Measurements from ENCODE around the gene BICDL2.
A peak's percentile ranks its signal among the peaks of the same experiment; 100 is the strongest.
"Not testable (repeated sequence)": the region's sequence is repeated elsewhere in the genome, so short reads cannot be mapped to it uniquely, and the experiment has no call there.

The BICDL2 gene

DNA sequence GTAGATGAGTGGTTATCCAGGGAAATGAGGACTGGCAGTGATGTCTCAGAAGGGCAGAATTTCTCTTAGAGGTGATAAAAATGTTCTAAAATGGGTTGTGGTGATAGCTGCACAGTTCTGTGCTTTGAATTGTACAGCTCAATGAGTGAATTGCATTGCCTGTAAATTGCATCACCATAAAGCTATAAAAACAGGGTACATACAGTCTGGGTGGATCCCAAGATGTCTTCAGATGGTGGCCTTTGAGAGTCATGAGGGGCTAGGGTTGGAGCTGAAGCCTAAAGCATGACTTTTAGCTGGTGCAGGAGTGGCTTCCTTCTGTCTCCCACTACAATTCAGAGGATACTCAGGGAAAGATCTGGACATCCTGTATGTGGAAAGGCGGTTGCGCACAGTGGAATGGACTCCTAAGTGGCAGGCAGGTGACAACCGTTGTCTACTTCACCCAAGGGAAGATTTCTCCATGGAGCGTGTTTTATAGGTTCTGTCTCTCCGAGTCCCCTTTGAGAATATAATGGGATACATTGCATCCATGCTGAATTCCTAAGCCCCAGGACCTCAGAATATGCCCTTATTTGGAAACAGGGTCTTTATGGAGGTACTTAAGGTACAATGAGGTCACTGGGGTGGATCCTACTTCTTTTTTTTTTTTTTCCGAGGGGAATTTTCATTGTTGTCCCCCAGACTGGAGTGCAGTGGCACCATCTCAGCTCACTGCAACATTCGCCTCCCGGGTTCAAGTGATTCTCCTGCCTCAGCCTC is 27.1 kb upstream of the BICDL2 start:
- no peak for DNase-seq

DNA sequence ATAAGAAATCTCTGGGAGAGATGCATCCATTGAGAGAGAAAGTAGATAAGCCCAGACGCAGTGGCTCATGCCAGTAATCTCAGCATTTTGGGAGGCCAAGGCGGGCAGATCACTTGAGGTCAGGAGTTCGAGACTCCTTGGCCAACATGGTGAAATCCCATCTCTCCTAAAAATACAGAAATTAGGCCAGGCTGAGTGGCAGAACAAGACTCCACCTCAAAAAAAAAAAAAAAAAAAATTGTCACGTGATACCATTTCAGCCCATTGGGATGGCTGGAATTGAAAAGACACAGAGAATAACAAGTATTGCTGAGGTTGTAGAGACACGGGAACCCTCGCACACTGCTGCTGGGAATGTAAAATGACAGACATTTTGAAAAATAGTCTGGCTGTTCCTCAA is 25.8 kb upstream of the BICDL2 start:
- DNase-seq, result no peak

DNA sequence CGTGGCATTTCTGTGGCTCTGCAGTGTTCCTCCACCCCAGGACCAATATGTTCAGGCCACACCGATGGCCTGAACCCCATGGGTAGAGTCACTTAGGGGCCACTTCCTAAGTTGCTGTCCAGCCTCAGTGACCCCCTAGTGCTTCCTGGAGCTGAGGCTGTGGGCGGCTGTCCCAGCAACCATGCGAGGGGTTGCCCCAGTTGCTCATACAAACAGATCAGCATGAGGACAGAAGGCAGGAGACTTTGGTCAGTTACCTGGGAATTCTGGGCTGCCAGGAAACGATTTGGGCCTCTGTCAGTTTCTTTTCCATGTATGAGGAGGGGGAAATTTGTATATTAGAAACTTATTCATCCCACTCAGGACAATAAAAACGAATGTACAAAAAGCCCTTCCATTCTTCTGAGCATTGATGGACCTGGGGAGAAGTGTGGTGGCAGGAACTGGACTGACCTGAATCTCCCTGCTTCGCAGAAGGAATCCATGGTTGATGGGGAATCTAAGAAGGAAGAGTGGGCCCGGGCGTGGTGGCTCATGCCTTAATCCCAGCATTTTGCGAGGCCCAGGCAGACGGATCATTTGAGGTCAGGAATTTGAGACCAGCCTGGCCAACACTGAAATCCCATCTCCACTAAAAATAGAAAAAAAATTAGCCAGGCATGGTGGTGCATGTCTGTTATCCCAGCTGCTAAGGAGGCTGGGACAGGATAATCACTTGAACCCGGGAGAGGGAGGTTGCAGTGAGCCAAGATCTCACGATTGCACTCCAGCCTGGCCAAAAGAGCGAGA is 23.8 kb upstream of the BICDL2 start:
- DNase-seq, result no peak

DNA sequence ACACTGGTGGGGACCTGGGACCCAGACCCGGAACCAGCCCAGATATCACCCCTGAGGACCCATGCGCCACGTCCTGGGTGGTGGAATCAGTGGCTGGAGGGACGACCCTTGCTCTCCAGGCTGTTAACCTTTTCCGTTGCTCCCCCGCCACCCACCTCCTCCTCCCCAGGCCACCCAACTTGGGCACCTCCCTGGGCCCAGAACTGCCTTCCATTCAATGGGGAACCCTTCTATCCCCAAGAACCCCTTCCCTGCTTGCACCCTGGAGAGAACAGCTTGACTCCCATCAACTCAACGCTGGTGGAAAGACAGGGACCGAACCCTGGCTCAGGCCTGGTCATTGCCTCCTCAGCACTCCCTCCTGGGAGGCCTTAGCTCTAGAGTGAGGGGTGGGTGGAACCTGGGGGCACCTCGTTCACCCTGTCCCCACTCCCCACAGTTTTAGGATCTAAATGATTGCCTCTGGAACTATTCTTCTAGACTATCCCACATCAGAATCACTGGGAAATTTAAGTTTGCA is 23.0 kb upstream of the BICDL2 start:
- no peak for DNase-seq

DNA sequence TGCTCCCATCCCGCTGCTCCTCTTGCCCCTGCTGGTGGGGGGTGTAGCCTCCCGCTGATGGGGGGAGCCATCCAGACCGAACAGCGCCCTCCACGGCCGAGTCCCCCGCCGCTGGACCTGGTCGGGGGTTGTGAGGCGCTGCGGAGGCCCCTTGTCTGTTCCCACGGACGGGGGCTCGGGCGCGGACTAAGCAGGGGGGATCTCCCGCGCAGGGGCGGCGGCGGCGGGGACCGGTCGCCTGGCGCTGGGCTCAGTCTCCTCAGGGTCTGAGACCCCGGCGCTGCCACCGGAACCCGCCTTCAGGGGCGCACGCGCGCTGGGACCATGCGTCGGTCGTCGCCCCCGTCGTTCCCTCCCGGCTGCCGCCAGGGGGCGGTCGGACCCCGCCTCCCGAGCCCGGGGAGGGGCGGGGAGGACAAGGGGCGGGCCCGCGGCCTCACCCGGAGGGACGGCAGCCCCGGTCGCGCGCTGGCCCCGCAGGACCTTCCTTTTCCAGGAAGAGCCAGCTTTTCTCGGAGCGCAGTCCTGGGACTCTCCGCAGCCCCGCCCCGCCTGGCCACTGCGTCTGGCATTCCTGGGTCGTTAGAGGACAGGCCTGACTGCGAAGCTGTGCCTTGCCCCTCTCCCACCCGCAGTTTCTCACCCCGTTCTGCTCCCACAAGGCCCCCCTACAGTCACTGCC is 22.4 kb upstream of the BICDL2 start:
- DNase-seq, result peak; percentile 92

DNA sequence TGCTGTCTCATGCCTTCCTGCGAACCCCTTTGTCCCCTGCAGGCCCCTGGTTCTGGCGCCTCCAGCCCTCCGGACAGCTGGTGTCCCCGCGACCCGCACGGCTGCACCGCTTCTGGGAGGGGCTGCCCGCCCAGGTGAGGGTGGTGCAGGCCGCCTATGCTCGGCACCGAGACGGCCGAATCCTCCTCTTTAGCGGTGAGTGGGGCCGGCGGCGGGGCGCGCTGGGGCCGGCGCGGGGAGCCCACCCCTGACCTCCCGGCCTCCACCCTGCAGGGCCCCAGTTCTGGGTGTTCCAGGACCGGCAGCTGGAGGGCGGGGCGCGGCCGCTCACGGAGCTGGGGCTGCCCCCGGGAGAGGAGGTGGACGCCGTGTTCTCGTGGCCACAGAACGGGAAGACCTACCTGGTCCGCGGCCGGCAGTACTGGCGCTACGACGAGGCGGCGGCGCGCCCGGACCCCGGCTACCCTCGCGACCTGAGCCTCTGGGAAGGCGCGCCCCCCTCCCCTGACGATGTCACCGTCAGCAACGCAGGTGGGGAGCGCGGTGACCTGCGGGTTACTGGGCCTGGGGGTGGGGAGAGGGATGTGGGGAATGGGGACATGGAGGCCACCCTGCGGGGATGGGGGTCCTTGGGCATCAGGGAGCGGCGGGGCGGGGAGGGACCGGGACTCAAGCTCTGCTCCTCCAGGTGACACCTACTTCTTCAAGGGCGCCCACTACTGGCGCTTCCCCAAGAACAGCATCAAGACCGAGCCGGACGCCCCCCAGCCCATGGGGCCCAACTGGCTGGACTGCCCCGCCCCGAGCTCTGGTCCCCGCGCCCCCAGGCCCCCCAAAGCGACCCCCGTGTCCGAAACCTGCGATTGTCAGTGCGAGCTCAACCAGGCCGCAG is 21.6 kb upstream of the BICDL2 start:
- peak; percentile 60 for DNase-seq

DNA sequence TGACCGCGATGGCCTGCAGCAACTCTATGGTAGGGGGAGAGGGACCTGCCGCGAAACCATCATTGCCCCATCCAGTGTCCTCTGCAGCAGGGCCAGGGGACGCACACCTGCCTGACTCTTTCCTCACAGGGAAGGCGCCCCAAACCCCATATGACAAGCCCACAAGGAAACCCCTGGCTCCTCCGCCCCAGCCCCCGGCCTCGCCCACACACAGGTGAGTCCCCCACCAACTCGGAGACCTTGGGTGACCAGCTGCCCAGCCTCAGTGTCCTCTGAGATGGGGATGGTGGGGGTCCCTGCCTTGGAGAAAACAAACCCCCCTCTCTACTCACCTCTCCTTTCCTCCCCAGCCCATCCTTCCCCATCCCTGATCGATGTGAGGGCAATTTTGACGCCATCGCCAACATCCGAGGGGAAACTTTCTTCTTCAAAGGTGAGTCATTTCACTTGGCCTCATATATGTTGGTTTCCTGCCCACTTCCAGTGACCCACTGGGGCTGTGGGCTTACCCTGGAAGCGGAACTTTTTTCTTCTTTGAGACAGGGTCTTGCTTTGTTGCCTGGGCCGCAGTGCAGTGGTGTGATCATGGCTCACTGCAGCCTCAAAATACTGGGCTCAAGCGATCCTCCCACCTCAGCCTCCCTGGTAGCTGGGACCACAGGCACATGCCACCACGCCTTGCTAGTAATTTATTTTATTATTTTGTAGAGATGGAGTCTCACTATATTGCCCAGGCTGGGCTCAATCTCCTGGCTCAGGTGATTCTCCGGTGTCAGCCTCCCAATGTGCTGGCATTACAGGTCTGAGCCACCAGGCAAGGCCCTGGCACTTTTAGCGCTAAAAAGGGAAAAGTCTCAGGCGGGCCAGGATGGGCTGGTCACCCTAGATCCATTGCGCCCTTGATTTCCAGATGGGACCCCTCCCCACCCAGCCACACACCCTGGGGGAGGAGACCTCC is 20.7 kb upstream of the BICDL2 start:
- no peak for DNase-seq

DNA sequence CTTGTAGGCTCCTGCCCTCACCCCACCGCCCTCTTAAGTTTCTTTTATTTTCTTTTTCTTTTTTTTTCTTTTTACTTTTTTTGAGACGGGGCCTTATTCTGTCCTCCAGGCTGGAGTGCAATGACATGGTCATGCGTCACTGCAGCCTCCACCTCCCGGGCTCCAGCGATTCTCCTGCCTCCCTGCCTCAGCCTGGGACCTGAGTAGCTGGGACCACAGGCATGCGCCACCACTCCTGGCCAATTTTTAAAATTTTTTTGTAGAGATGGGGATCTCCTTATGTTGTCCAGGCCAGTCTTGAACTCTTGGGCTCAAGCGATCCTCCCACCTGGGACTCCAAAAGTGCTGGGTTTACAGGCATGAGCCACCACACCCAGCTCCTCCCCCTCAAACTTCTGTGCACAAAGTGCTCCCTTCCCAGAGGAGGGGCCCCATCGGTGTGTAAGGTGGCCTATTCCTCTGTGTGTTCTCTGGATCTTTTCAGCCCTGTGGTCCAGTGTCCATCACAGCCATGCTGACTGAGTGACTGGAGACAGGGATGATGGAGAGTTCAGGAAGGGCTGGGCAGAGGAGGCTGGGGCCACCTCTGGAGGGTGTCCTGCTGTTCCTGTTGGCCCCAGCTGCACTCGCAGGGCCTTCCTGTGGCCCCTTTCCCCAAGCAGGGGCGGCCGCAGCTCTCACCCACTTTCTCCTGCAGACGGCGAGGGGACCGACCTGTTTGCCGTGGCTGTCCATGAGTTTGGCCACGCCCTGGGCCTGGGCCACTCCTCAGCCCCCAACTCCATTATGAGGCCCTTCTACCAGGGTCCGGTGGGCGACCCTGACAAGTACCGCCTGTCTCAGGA is 19.8 kb upstream of the BICDL2 start:
- DNase-seq, result no peak

DNA sequence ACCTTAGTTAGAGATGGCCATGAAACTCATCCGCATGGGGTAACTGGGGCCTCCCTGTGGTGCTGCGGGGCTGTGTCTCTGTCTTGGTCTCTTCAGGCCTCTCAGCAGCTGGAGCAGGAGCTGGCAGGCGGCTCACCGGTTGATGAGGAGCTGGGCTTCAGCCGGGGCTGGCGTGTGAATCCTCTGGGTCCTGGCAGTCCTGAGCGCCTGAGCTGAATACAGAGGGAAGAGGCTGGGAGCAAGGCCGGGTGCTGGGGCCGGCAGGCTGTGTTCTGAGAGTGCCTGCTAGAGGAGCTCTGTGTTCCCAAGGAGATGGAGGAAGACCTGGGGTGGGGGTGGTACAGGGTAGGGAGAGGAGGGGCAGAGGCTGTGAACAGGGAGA is 19.0 kb upstream of the BICDL2 start:
- DNase-seq, result not testable (repeated sequence)

DNA sequence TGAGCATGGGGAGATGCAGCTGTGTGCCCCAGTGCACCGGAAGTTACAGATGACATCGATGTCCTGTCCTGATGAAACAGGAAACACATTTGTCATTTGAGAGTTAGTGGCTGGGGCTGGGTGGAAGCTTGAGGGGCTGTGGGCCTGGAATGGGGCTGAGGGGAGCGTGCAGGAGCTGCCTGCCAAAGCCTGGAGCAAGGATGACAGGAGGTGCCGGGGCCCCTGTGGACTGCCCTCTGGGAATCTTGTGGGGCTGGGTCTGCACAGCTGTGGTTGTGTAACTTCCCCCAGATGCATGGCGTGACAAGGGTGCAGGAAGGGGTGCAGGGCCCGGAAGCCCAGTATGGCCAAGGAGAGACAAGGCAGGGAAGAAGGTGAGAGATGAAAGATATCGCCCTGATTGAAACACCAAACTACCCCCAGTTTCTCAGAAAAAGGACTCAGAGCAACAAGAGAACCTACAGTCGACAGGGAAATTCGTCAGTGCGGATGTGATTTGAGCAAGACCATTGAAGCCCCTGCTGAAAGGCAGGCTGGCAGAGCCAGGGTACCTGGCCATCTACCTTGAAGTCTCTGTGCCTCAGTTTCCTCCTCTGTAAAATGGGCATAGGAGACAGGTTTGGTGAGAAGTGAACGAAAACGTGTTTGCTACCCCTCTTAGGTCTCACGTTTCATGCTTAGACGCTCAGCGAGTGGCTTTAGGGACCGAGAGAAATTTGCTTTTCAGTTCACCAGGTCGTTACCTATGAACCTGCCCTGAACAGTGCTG is 18.4 kb upstream of the BICDL2 start:
- DNase-seq, result no peak

DNA sequence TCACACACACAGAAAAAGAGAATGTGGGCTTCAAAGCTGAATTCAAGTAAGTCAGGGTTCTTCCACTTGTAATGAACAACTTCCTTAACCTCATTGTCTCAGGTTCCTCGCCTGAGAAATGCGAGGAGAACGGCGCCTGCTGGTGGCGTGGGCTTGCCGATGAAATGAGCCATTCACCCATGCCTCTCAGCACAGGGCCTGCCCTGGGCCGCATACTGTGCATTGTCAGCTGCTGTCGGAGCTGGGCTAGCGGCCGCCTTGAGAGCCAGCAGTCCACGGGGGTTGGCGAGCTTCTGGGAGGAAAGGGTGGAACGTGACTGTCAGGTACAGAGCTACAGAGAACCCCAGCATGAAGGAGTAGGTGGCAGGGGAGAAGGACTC is 16.6 kb upstream of the BICDL2 start:
- DNase-seq, result not testable (repeated sequence)

DNA sequence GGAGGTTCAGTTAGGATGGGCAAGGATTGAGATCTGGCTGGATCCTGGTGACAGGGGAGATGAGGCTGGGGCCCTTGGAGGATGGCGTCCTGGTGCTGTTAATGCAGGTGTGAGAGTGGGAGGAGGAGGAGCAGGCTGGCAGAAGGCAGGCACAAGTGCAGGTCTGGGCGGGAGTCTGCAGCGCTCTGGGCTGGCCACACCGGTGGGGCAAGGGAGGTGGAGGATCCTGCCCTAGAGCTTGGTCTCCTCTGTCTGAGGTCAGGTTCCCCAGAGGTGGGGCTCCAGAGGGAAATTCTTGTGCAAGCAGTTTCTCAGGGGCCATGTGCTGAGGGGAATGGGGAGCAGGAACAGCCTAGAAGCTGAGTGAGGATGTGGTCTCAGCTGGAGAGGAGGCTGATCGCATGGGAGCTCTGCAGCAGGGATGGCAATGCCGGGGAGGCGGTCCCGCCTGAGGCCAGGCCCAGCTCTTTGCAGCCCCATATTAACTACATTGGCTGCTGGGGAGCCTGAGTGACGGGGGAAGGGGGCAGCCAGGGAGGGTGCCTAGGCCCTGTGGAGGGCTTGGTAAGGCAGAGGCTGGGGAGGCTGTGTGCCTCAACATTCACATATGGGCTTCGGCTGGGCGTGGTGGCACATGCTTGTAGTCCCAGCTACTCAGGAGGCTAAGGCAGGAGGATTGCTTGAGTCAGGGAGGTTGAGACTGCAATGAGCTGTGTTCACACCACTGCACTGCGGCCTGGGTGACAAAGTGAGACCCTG is 16.0 kb upstream of the BICDL2 start:
- peak; percentile 24 for DNase-seq

DNA sequence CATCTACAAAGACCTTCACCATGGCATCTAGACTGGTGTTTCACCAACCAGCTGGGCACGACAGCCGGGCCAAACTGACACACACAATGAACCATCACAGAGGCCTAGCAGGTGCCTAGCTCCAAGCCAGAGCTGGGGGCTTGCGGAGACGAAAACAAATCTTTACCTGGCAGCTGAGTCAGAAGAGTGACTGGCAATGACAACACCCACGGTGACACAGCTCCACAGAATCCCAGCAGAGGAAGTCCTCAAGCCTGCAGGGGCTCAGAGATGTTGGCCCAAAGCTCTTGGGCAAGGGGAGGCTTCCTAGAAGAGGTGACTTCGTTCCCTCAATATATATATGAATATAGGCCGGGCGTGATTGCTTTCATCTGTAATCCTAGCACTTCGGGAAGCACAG is 14.8 kb upstream of the BICDL2 start:
- no peak for DNase-seq

DNA sequence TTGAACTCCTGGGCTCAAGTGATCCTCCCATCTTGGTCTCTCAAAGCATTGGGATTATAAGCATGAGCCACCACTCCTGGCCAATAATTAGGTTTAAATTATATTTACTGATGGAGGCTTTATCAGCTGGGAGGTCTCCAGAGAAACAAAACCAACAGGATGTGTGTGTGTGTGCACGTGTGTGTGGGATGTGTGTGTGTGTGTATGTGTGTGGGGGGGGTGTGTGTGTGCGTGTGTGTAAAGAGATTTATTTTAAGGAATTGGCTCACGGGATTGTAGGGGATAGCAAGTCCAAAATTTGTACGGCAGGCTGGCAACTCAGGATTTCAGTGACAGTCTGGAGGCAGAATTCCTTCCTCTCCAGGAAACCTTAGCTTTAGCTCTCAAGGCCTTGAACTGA is 14.3 kb upstream of the BICDL2 start:
- no peak for DNase-seq

DNA sequence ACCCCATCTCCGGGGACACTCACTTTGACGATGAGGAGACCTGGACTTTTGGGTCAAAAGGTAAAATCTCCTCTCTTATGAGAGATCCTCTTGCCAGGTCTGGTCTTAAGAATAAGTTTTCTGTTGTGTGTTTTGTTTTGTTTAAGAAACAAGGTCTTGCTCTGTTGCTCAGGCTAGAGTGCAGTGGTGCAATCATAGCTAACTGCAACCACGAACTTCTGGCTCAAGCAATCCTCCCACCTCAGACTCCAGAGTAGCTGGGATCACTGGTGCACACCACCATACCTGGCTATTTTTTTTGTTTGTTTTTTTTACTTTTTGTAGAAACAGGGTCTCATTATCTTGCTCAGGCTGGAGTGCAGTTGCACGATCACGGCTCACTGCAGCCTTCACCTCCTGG is 13.7 kb upstream of the BICDL2 start:
- DNase-seq, result no peak

DNA sequence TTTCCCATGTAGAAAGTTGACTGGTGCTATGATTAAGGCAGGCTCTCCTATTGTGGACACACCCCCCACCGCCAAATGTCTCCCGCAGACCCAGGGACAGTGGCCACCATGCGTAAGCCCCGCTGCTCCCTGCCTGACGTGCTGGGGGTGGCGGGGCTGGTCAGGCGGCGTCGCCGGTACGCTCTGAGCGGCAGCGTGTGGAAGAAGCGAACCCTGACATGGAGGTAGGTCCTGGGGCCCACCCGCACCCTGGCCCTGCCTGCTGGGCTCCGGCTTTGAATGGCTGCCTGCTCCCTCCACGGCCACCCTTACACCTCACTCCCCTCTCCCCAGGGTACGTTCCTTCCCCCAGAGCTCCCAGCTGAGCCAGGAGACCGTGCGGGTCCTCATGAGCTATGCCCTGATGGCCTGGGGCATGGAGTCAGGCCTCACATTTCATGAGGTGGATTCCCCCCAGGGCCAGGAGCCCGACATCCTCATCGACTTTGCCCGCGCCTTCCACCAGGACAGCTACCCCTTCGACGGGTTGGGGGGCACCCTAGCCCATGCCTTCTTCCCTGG is 13.3 kb upstream of the BICDL2 start:
- DNase-seq, result no peak

DNA sequence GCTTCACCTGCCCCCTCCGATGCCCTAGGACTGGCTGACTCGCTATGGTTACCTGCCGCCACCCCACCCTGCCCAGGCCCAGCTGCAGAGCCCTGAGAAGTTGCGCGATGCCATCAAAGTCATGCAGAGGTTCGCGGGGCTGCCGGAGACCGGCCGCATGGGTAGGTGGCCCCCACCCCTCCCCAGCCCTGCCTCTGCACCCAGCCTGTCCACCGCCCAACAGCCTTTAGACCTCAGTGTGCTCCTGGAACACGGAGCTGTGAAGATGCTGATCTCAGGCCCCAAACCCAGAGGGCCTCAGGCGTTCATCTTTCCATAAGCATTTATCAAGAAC is 10.6 kb upstream of the BICDL2 start:
- no peak for DNase-seq

DNA sequence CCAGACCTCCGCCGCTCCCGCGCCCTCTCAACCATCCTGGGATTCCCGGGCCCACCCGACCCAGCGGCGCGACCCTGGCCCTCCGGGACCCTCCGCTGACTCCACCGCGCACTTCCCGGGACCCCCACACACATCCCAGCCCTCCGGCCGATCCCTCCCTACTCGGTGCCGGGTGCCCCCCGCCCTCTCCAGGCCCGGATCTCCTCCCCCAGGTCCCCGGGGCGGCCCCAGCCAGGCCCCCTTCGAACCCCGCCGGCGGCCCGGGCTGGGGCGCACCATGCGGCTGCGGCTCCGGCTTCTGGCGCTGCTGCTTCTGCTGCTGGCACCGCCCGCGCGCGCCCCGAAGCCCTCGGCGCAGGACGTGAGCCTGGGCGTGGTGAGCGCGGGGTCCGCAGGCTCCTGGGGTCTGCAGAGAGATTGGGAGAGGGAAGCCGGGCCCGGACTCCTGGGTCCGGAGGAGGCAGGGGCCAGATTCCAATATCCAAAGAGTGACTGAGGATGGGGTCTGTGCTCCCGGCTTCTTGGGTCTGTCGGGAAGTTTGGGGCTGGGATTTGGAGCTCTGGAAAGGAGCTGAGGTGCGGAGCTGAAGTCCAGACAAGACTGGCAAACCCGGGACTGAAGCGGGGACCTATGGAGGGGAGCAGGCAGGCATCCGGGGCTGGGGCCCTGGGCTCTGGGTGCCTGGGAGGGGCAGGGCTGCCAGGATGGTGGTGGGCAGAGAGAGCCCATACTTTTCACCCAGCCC is 10.1 kb upstream of the BICDL2 start:
- DNase-seq, result no peak
